Measurements from ENCODE around the gene NUP210.
"Not testable (repeated sequence)": the region's sequence is repeated elsewhere in the genome, so short reads cannot be mapped to it uniquely, and the experiment has no call there.

Gene NUP210

DNA sequence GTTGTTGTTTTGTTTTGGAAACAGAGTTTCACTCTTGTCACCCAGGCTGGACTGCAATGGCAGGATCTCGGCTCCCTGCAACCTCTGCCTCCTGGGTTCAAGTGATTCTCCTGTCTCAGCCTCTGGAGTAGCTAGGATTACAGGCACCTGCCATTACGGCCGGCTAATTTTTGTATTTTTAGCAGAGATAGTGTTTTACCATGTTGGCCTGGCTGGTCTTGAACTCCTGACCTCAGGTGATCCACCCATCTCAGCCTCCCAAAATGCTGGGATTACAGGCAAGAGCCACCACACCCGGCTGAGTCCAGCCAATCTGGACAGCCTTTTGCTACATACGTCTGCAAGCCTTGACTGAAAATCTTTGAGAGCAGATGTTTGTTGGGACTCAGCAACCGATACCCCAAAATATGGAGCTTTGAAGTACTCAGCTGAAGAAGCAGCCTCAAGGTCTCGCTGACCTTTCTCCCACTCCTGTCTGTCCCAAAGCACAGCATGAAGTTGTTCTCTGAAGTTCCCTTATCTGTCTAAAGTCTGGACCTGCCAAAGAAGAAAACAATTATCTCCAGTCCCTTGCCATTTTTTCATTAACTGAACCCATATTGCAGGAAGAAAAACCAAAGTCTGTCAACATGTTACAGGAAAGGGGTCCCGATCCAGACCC is 9.6 kb upstream of the NUP210 start:
- DNase-seq = no peak

GRCh38 chr3:13428678-13429077 is 8.6 kb upstream of the NUP210 start:
- DNase-seq = not testable (repeated sequence)

DNA sequence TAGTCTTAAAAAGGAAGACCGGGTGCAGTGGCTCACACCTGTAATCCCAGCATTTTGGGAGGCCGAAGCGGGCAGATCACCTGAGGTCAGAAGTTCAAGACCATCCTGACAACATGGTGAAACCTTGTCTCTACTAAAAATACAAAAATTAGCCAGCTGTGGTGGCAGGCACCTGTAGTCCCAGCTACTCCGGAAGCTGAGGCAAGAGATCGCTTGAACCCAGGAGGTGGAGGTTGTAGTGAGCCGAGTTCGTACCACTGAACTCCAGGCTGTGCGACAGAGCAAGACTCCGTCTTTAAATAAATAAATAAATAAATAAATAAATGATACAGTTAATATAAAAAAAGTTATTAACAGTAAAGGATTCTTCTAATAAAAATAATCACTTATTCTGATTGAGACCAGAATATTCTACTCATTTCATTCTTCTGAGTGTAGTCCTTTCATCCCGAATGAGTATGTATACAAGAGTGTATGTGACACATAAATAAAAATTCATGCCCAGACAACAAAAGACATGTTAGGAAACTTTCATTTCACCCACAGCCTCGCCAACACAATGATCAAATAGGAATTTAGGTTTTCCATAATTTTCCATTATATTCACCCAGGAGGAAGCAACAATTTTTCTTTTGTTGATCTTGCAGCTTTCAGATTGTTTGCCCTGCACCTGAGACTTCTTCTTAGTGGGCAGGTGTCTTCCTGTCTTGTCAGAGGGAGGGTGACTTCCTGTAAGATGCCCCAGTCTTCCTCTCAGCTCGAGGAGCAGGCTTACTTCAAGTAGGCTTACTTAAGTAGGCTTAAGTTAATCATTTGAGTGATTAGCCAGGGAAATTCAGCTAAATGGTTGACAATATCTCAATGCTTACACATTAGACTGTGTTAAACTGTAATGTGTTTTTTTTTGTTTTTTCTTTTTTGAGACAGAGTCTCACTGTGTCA is 7.8 kb upstream of the NUP210 start:
- no peak for DNase-seq

DNA sequence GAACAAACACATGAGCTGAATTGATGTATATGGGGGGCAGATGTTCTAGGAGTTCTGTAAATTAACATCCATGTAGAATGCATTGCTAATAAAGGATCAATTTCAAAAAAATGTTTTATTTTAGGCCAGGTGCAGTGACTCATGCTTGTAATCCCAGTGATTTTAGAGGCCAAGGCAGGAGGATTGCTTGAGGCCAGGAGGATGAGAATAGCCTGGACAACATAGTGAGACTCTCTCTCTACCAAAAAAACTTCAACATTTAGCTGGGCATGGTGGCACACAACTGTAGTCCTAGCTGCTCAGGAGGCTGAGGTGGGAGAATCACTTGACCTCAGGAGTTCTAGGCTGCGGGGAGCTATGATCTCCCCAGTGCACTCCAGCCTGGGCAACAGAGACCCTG is 6.5 kb upstream of the NUP210 start:
- DNase-seq = no peak

DNA sequence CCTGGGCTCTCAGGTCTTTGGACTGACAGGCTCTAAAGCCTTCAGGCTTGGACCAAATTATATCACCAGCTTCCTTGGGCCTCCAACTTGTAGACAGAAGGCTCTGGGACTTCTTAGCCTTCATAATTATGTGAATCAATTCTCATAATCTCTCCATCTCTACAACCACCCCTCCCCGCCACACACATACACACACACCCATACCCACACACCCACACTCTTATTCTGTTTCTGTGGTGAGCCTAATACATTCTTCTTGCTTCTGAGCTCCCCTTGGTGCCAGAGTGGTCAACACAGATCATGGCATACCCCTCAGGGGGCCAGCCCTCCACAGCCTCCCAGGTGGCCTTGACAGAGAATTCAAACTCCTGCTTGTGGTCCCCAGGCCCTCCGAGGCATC is 5.6 kb upstream of the NUP210 start:
- no peak for DNase-seq

- no peak for DNase-seq
Measured at GRCh38 chr3:13424865-13425617, 4.9 kb upstream of the NUP210 start.

DNA sequence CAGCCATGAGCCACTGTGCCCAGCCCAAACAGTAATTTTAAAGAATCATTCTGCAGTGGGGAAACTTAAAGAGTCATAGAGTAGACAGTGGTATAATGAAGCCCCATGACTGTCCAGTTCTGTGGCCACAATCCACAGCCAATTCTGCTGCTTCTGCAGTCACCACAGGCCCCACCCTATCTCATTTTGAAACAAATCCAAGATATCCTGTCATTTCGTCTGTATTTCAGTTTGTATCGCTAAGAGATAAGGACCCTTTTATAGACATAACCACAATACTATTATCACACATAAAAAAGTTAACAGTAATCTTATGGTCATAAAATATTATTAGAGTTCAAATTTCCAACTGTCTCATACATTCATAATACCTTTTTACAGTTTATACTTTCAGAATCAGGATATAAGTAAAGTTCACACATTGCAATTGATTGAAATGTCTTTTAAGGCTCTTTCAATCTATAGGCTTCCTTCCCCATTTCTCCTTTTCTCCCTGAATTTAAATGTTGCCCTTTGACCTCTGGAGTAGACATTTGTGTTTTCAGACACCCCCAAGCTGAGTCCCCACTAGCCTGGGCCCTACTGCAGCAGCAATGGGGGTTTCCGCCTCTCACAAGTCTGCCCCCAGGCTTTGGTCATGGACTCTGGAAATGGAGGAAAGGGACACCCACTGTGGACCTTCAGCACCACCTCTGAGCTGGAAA is 4.2 kb upstream of the NUP210 start:
- DNase-seq = no peak

DNA sequence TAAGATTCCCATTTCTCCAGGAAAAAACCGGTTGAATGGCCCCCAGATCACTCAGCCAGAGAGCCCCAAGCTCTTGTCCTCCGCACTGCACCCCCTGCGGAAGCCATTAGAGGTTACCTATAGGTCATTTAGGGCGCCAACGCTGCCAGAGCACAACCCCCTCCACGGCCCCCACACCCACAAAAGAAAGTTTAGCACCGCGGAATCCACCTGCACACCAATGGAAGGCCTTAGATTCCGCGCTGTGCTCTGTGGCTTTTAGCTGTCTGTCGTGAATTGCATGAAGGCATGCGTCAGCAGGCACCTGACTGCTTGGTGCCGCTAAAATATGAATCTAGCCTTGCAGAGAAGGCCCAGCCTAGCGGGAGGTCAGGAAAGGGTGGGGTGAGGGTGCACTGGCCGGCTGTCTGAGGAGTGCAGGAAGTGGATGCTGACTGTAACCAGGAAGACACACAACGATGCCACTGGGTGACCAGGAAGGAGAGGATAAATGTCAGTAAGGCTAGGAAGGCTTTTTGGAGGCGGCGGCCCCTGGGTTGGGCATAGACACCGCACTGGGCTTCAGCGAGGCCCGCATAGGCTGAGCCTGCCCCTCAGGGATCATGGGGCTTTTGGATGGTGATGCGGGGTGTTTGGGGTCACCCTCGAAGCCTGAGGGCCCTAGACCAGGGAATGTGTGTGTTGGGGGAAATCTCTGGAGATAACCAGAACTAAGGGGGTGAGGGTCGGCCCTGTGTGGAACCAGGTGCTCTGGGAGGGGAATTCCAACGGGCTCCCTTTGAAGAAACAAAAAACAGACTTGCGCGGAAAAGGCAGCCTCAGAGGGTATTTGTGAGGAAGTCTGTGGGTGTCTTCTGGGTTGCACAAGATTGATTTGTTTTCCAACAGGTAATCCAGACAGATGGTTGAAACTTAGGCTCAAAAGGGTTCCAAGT is 976 bp upstream of the NUP210 start:
- peak; percentile 68 for DNase-seq

DNA sequence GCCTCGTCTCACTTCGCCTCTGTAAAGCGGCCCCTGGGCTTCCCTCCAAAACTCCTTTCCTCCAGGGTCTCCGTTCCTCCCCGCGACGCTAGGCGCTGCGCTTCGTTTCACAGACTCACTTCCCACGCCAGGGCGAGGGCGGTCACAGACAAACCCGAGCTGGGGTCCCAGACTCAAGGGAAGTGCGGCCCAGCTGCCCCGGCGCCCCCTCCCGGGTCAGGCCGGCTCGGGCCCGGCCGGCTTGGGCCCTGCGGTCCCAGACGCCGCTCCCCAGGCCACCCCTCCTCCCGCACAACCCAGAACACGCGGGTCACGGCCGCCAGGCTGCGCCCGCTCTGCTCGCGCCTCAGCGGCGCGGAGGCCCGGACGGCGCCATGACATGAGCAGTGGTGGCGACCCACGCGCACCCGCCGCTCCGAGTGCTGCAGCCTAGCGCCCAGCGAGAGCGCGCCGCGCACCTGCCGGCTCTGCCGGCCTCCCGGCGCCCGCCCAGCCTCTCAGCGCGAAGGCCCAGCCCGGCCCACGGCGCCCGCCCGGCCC is 547 bp downstream of the NUP210 start:
- peak; percentile 56 for DNase-seq

DNA sequence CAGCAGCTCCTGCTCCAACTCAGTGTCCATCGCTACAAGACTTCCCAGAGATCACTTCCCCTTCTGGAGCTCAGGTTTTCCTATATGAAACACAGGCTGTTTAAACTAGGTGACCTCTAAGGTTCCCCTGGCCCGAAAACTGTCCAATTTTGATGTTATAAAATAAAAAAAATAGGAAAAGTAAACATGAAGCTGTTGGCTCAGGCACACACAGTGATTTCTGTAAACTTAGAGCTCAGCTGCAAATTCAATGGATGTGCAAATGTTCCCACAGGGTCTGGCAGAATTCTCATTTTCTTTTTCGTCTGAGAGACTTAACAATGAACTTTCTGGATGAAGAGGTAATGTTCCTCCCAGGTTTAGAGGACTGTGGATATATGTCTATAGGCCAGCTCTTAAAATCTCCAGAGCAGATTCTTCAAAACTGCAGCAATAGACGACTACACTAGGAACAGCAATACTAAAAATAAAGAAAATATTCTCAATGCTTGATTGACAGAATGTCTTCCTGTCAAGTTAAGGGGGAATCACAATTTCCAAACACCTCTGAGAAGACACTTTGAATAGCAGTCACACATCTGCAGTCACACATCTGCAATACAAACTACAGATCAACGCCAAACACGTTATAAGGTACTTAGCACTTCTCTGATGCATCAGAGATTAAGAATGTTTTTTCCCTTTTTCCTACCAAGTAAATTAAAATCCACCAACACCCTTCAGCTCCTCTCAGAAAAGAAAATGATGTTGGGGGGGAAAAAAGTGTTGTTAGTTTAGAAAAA is 2.8 kb downstream of the NUP210 start:
- DNase-seq = no peak

DNA sequence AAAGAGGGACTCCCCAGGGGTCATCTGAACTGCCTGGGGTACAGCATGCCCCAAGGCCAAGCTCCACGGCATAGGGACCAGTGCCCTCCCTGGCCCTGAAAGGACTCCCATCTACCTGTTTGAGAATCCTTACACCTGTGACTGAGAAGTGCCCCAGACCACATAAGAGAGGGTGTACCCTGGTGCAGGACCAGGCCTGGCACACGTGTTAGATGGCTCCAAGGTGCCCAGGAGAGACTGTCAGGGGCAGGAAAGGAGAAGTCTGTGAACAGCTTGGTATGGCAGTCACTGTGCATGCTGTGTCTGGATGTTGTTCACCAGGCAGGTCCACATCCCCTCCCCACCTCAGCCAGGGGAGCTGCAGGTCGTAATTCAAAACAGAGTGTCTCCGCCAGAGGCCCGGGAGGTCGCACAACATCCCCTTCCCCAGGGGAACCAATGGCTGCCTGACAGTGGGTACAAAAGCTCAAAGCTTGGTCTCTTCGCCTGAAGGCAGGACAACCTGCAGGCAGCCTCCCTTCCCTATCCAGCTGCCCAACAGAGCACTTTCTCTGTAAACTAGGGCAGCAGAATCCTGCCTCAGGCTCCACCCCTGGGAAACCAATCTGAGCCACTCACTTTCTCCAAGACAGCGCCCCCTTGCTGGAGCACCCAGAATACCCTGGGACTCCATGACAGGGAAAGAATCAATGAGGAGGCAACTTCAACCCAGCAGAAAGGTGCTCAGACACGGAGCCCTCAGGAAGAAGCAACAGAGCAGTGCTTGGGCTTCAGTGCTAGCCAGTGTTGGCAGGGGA is 3.9 kb downstream of the NUP210 start:
- DNase-seq = no peak

DNA sequence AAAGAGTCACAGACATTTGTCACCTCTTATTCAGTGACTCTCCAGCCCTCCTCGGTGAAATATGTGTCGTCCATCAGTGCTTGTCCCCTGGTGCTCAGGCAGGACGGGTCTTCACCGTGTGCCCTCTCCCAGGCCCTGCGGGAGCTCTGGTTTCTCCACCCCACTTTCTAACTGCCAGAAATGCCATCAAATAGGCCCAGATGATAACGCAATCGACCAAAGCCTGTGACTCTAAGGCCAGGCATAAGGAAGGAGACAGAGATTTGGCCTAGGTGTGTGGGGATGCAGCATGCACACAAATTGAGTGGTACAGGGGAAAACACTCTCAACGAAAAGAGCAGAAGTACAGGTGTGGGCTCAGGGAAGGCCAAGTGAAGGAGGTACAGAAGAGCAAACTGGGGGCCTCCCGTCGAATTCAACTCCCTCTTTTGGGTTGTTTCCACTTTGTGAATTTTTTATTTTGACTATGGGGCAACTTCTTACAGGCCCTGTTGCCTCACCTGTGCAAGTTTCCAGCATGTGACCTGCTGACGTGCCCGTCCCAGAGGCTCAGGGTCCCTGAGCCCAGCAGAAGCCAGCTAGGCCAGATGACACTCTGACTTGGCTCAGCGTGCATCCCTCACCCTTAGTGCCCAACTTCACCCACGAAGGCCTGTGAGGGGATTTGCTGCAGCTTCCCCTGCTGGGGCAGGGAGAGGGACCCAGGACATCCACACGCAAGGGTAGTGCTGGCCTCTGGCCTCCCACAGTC is 4.7 kb downstream of the NUP210 start:
- no peak for DNase-seq

DNA sequence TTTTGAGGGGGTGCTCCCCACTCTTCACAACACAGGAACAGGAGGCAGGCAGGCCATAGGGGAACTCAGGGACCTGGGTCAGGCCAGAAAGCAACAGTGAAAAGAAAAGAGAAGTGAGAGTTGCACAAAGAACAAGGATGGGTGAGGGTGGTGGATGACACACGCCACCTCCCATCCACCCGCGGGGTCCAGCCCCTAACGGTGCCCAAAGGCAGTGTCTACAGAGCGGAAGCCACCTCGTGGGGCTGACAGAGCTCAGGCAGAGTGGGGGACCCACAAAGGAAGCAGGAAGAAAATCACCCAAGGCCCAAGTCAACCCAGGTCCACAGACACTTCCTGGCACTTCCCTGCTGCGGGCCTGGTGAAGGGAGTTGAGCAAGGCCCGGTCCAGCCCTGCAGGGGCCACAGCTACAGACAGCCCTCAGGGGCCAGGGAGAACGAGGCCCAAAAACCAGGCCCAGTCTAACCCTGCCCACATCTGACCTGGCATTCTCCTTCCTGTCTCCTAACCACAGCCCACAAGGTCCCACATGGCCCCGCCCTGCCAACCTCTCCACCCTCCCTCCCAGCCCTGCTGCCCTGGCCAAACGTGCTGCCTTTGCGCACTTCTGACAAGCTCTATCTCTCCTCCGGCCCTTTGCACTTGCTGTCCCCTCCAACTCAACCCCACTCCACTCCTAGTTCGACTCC is 5.9 kb downstream of the NUP210 start:
- peak; percentile 73 for DNase-seq

GRCh38 chr3:13411186-13411860 is 8.8 kb downstream of the NUP210 start:
- DNase-seq = no peak

DNA sequence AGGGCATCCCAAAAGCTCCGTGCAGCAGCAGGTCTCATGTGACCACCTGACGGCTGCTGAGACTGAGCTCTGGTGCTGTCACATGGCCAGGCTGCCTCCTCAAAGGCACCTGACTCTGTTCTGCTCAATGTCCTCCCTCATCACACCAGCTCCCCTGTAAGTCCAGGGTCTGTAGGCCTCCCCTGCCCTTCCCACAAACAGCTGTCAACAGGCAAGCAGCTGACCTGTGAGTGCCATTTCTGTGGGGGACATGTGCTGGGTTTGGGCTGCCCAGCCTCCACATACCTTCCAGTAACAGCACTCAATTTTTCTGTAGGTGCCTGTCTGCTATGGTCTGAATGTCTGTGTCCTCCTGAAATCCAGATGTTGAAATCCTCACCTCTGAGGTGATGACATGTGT is 11.2 kb downstream of the NUP210 start:
- DNase-seq = no peak

- DNase-seq = no peak
Measured at GRCh38 chr3:13407926-13408325, 12.2 kb downstream of the NUP210 start.

- DNase-seq = no peak
Measured at GRCh38 chr3:13407475-13407874, 12.6 kb downstream of the NUP210 start.

DNA sequence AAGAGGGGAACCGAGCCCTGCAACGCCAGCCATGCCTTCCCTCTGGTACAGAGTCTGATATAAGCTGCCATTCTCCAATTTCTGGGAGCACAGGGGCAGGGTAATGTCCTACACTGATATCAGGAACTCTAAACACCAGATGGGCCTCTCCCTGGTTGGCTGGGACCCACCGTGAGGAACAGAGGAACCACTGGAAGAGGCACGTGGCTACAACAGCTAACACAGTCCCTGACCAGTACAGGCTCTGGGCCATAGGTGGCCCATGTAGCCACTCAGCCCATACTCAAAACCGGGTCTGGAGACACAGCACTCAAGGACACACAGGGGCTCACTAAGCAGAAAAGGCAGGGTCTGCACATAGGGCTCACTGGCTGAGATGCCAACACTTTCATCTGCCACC is 13.9 kb downstream of the NUP210 start:
- no peak for DNase-seq
